Calu3 (cell line): ENCODE results near the gene SLC4A2. TPM values are rescaled to one million over a fixed set of nuclear protein-coding genes. Genes with fewer than 3 reads are reported as not detected.

Source experiments
- BruUV-seq: library from RNA; stranded (reverse); fragments of 400-500 nt; replicated peaks from 2 replicates; lab custom pipeline; 2021; lab: Mats Ljungman, UMichigan
- CTCF ChIA-PET: fragments of 300-600 bp; sonication (Branson Sonifier 250); formaldehyde crosslinking; loops from one replicate; lab custom pipeline; 2022; ENCODE audit warnings: antibody characterized with exemption; lab: Charles Lee
- DNase-seq: peaks from one replicate; pipeline ENCODE4 v3.0.0; 2022
- H3K27ac Mint-ChIP-seq: one replicate; pipeline ENCODE4 v1.8.0; 2022; ENCODE audit warnings: mixed read lengths; ENCODE audit not compliant: unreplicated experiment
- H3K27me3 Mint-ChIP-seq: one replicate; pipeline ENCODE4 v1.8.0; 2022; ENCODE audit warnings: mixed read lengths; ENCODE audit not compliant: unreplicated experiment
- H3K36me3 Mint-ChIP-seq: one replicate; pipeline ENCODE4 v1.8.0; 2022; ENCODE audit warnings: mild to moderate bottlenecking, moderate library complexity, mixed read lengths; ENCODE audit not compliant: insufficient read depth, unreplicated experiment
- H3K4me1 Mint-ChIP-seq: one replicate; pipeline ENCODE4 v1.8.0; 2022; ENCODE audit warnings: mild to moderate bottlenecking, low read depth, mixed read lengths; ENCODE audit not compliant: unreplicated experiment
- H3K4me3 Mint-ChIP-seq: one replicate; pipeline ENCODE4 v1.8.0; 2022; ENCODE audit warnings: mild to moderate bottlenecking, low read depth, moderate library complexity, mixed read lengths; ENCODE audit not compliant: unreplicated experiment
- H3K9me3 Mint-ChIP-seq: one replicate; pipeline ENCODE4 v1.8.0; 2022; ENCODE audit warnings: low read depth, mixed read lengths; ENCODE audit not compliant: unreplicated experiment
- intact Hi-C: fragments of 100-400 bp; cut with micrococcal nuclease; formaldehyde crosslinking; loops from one replicate; pipeline ENCODE4 v1.10.0; 2022; ENCODE audit not compliant: unreplicated experiment
- total RNA-seq: library from RNA; stranded (reverse); gene quantifications from 2 replicates; pipeline ENCODE4 v1.2.3, GENCODE V29; 2022
- TF ChIP-seq, protein P1 (sequence below): fragments of 200-600 bp; IDR thresholded peaks from one replicate; pipeline ENCODE4 v1.8.0; 2022; ENCODE audit warnings: antibody characterized with exemption; ENCODE audit not compliant: unreplicated experiment

Gene SLC4A2
- total RNA-seq, 1 experiment from 2014 or later = 209 TPM

DNA sequence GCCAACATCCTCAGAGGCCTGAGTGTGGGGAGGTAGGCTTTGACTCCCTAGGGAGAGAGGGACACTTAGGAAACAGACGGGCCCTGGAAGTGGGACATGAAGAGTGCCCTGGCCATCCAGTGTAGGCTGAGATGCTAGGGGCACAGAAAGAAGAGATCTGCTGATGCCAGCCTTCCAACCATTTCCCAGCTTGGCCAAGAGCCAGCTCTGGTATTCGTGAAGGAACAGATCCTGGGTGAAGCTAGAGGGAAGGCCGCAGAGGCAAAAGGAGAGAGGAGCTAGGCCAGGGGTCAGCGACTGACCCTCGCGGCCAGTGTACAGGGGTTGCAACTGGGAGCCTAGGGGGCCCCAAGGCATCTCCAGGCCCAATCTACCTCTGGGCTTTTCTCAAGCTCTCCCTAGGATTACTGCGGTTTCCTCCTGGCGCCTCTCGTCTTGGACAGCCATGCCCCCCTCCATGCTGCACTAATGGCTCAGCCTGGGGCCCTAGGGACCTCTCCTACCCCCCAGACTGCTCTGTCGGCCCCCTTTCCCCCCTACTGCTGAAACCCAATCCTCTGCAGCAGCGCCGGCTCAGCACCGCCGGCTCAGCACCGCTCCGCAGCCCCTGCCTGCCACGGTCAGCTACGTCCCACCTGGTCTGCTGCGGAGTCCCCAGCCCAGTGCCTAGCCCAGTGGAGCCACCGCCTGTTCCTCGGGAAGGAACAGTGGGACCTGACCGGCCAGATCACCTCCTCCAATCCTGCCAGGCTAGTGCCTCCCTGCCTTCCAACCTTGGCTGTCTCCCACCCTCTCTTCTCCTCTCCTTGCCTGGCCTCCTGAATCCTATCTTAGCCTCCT is 11.2 kb upstream of the SLC4A2 start, which contains the start of gene ASIC3:
Gene ASIC3, plus strand, starts transcription at position 556 of the 840 bp plus-strand sequence. CDS start 355 bp downstream, outside the sequence.
- Mint-ChIP-seq H3K9me3 (no peaks in the 10 kb centered on the region), H3K4me1 (no peaks in the 10 kb centered on the region), H3K4me3 (no peak within 1 kb of the TSS), H3K27ac (no peak within 1 kb of the TSS), H3K36me3 (peaks cover 5% of the 10 kb centered on the region), H3K27me3 (no peaks in the 10 kb centered on the region)
- TF ChIP-seq, protein P1, sequence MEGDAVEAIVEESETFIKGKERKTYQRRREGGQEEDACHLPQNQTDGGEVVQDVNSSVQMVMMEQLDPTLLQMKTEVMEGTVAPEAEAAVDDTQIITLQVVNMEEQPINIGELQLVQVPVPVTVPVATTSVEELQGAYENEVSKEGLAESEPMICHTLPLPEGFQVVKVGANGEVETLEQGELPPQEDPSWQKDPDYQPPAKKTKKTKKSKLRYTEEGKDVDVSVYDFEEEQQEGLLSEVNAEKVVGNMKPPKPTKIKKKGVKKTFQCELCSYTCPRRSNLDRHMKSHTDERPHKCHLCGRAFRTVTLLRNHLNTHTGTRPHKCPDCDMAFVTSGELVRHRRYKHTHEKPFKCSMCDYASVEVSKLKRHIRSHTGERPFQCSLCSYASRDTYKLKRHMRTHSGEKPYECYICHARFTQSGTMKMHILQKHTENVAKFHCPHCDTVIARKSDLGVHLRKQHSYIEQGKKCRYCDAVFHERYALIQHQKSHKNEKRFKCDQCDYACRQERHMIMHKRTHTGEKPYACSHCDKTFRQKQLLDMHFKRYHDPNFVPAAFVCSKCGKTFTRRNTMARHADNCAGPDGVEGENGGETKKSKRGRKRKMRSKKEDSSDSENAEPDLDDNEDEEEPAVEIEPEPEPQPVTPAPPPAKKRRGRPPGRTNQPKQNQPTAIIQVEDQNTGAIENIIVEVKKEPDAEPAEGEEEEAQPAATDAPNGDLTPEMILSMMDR = no peak
- BruUV-seq = no TSS peak
- DNase-seq = no peak
- intact Hi-C loops = no loop called here
- CTCF ChIA-PET = interaction anchor here (0.7 kb wide), 1 partner anchor 52 kb away, joined by 5 read pairs; no protein-coding TSS in a partner anchor

DNA sequence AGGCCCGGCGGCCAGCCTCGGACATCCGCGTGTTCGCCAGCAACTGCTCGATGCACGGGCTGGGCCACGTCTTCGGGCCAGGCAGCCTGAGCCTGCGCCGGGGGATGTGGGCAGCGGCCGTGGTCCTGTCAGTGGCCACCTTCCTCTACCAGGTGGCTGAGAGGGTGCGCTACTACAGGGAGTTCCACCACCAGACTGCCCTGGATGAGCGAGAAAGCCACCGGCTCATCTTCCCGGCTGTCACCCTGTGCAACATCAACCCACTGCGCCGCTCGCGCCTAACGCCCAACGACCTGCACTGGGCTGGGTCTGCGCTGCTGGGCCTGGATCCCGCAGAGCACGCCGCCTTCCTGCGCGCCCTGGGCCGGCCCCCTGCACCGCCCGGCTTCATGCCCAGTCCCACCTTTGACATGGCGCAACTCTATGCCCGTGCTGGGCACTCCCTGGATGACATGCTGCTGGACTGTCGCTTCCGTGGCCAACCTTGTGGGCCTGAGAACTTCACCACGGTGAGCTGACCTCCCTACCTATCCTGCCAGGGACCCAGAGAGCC is 10.4 kb upstream of the SLC4A2 start:
- no peaks in the 10 kb centered on the region for H3K27me3 Mint-ChIP-seq
- peaks cover 7% of the 10 kb centered on the region for H3K36me3 Mint-ChIP-seq
- intact Hi-C loops = no loop called here
- no peak overlapping the region for H3K27ac Mint-ChIP-seq
- BruUV-seq = no TSS peak
- H3K4me1 Mint-ChIP-seq = no peaks in the 10 kb centered on the region
- H3K9me3 Mint-ChIP-seq = no peaks in the 10 kb centered on the region
- TF ChIP-seq, protein P1 = no peak
- CTCF ChIA-PET = interaction anchor here (0.7 kb wide), 1 partner anchor 53 kb away, joined by 5 read pairs; no protein-coding TSS in a partner anchor
- DNase-seq = no peak
- no peak overlapping the region for H3K4me3 Mint-ChIP-seq

DNA sequence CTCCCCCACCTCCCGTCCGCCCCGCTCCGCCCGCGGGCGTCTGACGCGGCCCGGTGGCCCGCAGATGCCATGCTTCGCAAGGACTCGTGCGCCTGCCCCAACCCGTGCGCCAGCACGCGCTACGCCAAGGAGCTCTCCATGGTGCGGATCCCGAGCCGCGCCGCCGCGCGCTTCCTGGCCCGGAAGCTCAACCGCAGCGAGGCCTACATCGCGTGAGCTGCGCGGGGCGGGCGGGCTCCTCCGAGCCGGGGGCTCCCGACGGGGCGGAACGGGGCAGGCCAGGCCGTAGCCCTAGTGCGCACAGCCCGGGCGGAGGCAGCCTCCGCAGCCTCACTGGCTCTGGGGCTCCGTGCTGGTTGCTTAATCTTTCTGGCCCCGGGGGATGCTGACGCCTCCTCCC is 8.3 kb upstream of the SLC4A2 start:
- H3K27ac Mint-ChIP-seq = no peak overlapping the region
- no peaks in the 10 kb centered on the region for H3K27me3 Mint-ChIP-seq
- intact Hi-C loops = no loop called here
- CTCF ChIA-PET = interaction anchor here (1.3 kb wide), 1 partner anchor 8 kb away, joined by 3 read pairs; the partner anchor contains the start of gene SLC4A2
- no peaks in the 10 kb centered on the region for H3K4me1 Mint-ChIP-seq
- no peaks in the 10 kb centered on the region for H3K9me3 Mint-ChIP-seq
- peaks cover 4% of the 10 kb centered on the region for H3K36me3 Mint-ChIP-seq
- BruUV-seq = no TSS peak
- no peak for DNase-seq
- H3K4me3 Mint-ChIP-seq = no peak overlapping the region
- TF ChIP-seq, protein P1 = no peak

DNA sequence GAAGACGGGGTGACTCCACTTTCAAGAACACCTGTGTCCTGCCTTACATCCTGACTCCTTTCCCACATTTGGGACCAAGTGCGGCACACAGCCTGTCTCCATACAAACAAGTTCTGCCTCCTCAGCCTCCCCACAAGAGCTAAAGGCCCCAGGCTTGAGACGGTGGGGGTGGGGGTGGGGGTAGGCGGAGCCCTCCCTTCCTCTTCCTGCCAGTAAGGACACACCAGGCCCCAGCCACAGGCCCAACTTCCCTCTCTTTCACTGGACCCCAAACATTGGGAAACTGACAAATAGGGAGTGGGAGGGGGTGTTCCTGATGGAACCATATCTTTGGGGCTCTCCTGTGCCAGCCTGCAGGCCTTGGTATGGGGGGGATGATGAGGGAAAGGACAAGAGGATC is 6.3 kb upstream of the SLC4A2 start:
- Mint-ChIP-seq H3K36me3 (peaks cover 19% of the 10 kb centered on the region), H3K9me3 (no peaks in the 10 kb centered on the region), H3K27me3 (no peaks in the 10 kb centered on the region), H3K4me1 (peaks cover 9% of the 10 kb centered on the region), H3K27ac (no peak overlapping the region), H3K4me3 (no peak overlapping the region)
- no TSS peak for BruUV-seq
- CTCF ChIA-PET = interaction anchor here (0.6 kb wide), 1 partner anchor 42 kb away, joined by 3 read pairs; no protein-coding TSS in a partner anchor
- intact Hi-C loops = no loop called here
- no peak for DNase-seq
- TF ChIP-seq, protein P1 = no peak
